GM21723 (cell line): ENCODE measurements around the gene RPGRIP1.
"Not testable (repeated sequence)": the region's sequence is repeated elsewhere in the genome, so short reads cannot be mapped to it uniquely, and the experiment has no call there.

Experiments used
- ATAC-seq: cut with Tn5 transposase; IDR thresholded peaks from one replicate; pipeline ENCODE4 v1.9.1; 2021; ENCODE audit warnings: mild to moderate bottlenecking, moderate library complexity; ENCODE audit not compliant: unreplicated experiment

The RPGRIP1 gene

DNA sequence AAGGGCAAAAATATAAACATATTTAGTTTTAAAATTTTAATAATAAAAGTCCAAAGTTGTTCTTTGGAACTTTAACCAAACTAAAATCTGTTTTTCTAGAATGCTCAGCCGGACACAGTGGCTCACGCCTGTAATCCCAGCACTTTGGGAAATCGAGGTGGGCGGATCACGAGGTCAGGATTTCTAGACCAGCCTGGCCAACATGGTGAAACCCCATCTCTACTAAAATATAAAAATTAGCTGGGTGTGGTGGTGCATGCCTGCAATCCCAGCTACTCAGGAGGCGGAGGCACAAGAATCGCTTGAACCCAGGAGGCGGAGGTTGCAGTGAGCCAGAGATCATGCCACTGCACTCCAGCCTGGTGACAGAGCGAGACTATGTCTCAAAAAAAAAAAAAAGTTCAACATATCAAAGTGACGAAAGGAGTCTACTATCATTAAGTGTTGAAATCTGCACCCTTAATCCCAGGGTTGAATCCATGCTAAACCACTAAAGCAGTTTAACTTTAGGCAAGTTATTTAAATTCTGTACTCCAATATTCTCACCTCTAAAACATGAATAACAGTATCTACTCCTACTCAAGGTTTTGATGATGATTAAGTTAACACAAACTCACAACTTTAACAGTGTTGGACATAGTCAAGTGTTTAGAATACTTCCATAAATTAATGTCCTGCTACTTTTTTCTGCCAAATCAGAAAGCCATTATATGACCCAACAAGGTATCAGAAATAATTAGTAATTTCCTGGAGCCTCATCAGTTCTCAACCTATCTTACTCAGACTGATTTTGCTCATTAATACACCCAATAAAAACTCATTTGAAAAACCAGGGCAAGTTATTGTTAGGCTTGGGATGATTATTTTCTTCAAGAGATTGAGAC, 21.6 kb upstream of the RPGRIP1 start:
- no peak for ATAC-seq

- no peak for ATAC-seq
Measured at GRCh38 chr14:21258889-21259787, 20.7 kb upstream of the RPGRIP1 start.

DNA sequence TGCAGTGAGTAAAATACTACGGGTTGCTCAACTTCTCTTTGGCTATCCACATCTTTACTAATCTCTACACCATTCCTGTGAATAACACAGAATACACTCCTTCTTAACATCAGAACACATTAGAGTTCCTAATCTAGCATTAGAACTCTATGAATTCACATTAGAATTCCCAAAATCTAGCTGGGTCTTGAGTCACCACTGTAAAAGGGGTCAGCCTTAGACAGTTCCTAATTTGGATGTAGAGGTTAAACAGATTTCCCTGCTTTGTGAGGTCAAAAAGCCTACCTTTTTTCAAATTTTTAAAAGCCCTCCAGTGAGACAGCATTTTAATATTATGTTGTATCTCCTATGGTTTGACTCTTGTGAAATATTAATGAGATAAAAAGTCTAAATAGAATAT, 18.1 kb upstream of the RPGRIP1 start:
- no peak for ATAC-seq

- ATAC-seq, result no peak
Measured at GRCh38 chr14:21262410-21262809, 17.5 kb upstream of the RPGRIP1 start.

DNA sequence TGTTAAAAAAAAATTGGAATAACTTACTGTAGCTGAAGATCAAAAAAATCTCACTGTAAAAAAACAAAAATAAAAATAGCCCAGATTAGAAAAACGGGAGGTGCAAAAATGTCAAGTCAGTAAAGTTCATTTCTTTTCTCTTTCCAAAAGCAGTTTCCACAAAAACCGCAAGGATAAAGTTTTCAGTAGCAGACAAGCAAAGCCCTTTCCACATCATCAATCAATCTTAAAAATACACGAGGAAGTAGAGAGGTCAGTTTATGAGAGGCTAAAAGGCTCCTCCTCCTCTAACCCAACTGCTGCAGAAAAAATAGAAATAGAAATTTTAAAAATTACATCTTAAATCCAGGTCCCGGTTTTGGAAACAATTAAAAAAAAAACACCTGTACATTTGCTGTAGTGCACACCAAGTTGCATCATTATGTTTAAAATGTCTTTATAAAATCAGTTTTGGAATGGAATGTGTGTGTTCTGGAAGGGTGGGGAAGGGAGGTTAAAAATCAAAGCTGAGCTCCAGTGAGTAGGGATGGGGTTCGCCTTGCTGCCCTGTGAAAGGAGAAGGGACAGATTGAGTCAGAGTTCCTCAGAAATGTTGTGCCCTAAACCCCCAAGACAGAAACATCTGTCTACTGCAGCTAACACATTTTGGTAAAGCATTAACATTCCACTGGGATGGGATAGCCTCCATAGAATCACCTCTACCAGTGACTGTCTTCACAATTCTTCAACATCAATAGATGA, 16.4 kb upstream of the RPGRIP1 start:
- ATAC-seq, result peak; percentile 3

GRCh38 chr14:21264025-21264801, 15.7 kb upstream of the RPGRIP1 start:
- peak; percentile 76 for ATAC-seq

GRCh38 chr14:21267431-21267845, 12.4 kb upstream of the RPGRIP1 start:
- no peak for ATAC-seq

DNA sequence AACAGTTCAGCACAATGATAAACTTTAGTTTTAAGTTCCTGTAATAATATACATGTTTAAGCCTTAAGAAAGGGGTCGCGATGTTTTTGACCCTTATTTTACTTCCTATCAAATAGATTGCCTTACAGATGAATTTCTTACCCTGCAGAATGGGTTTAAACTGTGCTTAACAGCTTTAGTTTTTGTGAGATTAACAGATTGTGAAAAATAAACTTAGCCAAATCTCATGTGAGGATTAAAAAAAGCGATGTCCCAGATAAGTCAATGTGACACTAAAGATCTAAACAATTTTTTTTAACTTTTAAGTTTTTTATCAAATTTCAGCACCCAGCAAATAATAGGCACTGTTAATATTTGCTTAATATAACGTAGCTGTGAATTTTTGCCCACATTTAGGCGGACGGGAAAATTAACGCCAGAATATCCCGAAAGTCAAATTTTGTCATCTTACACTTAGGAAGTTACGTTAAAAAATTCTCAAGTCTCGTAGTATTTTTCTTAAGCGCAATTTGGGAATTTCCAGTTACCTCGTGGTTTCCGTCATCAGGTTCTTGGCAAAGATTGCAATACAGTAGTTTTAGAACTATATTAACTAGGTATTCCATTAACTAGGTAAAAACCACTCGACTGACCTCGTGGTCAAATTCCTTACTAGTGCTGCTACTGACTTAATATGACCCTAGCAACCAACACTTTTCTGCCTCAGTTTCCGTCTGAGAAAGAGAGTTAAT, 11.8 kb upstream of the RPGRIP1 start:
- no peak for ATAC-seq

DNA sequence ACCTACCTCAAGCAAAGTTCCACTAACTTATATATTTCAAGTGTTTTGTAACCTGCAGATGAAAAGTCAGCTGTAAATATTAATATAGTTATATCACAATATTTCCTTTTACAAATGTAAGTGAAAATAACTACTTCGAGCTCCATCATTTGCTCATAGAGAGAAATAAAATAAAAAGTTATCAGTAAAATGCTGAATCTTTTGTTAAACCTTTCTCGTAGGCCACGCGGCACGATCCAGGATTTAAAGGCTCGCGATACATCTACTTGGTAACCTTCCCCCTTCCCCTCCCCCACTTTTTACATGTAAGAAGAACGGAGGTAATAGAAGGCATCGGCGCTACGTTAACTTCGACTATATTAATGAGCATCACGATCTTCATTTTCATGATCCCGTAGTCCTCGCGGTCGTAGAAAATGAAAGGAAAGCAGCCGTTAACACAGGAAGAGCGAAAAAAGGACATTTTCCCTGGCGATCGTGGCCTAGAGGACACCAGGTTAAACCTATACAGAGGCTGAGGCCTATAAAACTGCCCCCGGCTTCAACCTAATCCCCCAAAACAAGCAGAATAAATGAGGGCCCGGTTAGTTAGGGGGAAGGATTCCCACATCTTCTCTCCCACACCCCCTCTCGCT, 11.1 kb upstream of the RPGRIP1 start:
- peak; percentile 0 for ATAC-seq

DNA sequence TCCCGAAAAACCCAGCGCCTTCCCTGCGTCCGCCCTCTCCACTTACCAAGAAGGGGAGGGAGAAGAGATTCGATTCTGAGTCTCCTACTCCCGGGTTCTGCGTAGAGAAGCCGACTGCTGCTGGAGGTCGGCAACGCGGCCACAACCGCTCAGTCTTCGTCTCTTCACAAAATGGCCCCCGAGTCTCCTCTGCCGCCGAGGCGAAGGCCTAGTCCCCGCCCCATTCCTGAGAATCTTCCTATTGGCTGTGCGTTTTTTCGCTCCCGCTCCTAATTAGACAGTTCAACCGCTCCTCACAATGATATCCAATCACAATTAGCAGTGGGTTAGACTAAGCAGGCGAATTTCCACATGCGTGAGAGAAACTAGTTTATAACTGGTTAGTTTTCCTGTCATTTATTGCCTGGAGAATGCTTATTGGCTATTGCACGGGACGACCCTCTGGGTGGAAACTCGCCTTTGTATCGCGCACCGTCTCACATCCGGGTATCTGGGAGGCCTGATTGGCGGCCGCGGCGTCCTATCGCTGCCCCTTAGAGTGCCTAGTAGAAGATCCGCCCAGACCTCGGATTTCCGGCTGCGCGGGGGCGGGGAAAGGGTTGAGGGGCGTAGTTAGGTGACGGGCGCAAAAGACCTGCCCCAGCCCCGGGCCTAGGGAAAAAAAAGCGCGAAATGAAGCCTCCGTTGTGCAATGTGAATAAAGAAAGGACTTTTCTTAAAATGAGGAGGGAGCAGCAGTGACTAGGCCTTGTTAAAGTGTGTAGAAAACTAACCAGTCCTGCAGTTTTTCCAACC, 10.4 kb upstream of the RPGRIP1 start, which contains the start of gene HNRNPC:
Gene HNRNPC (minus strand): TSS at position 191 of the 795 bp plus-strand sequence. CDS start 35,249 bp downstream, outside the sequence.
- ATAC-seq, result peak; percentile 91

- not testable (repeated sequence) for ATAC-seq
Measured at GRCh38 chr14:21272661-21273060, 7.2 kb upstream of the RPGRIP1 start.

- no peak for ATAC-seq
Measured at GRCh38 chr14:21275261-21275858, 4.5 kb upstream of the RPGRIP1 start.

DNA sequence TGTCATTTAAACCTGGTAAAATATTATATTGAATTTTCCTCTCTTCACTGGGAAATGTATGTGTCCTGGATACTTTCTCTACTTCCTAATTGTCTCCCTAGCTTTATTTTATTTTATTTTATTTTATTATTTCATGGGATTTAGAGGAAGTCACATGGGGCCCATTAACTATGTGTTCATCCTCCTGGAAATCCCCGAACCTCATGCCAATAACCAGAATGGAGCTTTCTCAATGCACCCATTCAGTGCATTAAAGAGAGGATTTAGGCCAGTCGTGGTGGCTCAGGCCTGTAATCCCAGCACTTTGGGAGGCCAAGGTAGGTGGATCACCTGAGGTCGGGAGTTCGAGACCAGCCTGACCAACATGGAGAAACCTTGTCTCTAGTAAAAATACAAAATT, 1.3 kb upstream of the RPGRIP1 start:
- no peak for ATAC-seq

GRCh38 chr14:21281917-21282316, 2.0 kb downstream of the RPGRIP1 start:
- not testable (repeated sequence) for ATAC-seq

GRCh38 chr14:21286516-21286915, 6.6 kb downstream of the RPGRIP1 start:
- not testable (repeated sequence) for ATAC-seq

DNA sequence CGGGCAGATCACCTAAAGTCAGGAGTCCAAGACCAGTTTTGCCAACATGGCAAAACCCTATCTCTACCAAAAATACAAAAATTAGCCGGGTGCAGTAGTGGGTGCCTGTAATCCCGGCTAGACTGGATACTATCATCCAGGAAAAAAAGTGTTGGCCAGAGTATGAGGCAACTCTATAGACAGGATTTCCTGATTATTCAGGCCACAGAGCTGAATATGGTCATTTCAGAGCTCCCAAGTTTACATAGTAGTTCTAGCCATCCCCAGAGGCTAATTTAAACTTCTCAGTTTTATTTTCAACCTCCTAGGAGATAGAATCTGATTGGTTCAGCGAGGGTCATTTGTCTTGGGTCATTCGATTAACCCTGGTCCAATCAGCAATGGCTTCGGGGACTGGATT, 7.3 kb downstream of the RPGRIP1 start:
- ATAC-seq, result no peak

DNA sequence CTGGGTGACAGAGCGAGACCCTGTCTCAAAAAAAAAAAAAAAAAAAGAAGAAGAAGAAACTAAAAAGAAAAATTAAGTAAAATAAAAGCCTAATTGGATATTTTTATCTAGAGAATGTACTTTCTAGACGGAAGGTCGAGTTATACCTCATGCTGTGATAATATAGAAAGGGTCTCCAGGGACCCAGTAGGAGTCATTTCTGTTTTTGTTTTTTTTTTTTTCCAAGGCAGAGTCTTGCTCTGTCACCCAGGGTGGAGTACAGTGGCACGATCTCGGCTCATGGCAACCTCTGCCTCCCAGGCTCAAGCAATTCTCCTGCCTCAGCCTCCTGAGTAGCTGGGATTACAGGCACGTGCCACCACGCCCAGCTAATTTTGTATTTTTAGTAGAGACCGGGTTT, 14.1 kb downstream of the RPGRIP1 start:
- ATAC-seq, result not testable (repeated sequence)

- ATAC-seq, result no peak
Measured at GRCh38 chr14:21298358-21298757, 18.5 kb downstream of the RPGRIP1 start.
